GM12878 (cell line): Measurements from ENCODE around the gene TREH. TPM values are rescaled to one million over a fixed set of nuclear protein-coding genes. Genes with fewer than 3 reads are reported as not detected.
"Not testable (repeated sequence)": the region's sequence is repeated elsewhere in the genome, so short reads cannot be mapped to it uniquely, and the experiment has no call there.

Experiments used
- ATAC-seq: fragments of 200-7000 bp; cut with Tn5 transposase; 3 replicates; pipeline ENCODE4 v1.9.1; 2020; ENCODE audit warnings: mild to moderate bottlenecking, moderate library complexity
- BruUV-seq: library from RNA; stranded (reverse); fragments of 400-500 nt; replicated peaks from 2 replicates; lab custom pipeline; 2021; lab: Mats Ljungman, UMichigan
- CTCF ChIA-PET: fragments of 300-600 bp; sonication (Branson Sonifier 250); formaldehyde crosslinking; extraction: SDS; loops from one replicate; lab custom pipeline; 2021; ENCODE audit warnings: inconsistent platforms; lab: Yijun Ruan, JAX
- POLR2A ChIA-PET: fragments of 350-600 bp; formaldehyde crosslinking; extraction: SDS; loops from one replicate; lab custom pipeline; 2021; ENCODE audit warnings: inconsistent platforms; lab: Charles Lee
- RAD21 ChIA-PET: fragments of 300-600 bp; sonication (Branson Sonifier 250); formaldehyde crosslinking; loops from one replicate; lab custom pipeline; 2023; ENCODE audit warnings: antibody characterized with exemption; ENCODE audit not compliant: unreplicated experiment; lab: Charles Lee
- SMC1A ChIA-PET: fragments of 300-600 bp; sonication (Branson Sonifier 250); formaldehyde crosslinking; loops from one replicate; lab custom pipeline; 2023; ENCODE audit not compliant: unreplicated experiment, uncharacterized antibody; lab: Charles Lee
- DNase-seq: peaks from one replicate; pipeline ENCODE4 v3.0.0-alpha.2; 2011; ENCODE audit warnings: low read depth, low spot score
- FAIRE-seq: peaks from 3 replicates; lab custom pipeline; 2011; peaks lifted over from hg19 to GRCh38; lab: Jason Lieb, UNC
- H2AFZ ChIP-seq: 2 replicates; pipeline ENCODE4 v1.6.0; 2011; ENCODE audit warnings: low read depth, low read length, control low read depth; ENCODE audit not compliant: control insufficient read depth
- H3K27ac ChIP-seq: 2 replicates; pipeline ENCODE4 v1.5.1; 2011; ENCODE audit warnings: control low read depth; ENCODE audit not compliant: control insufficient read depth, insufficient read depth
- H3K27me3 ChIP-seq, 2 experiments: replicated peaks in 1 of 2; 2 replicates each; pipeline versions ENCODE4 v1.6.0 to v1.6.1; 2011; ENCODE audit warnings: low read length in 1 of 2; ENCODE audit not compliant: control insufficient read depth in 2 of 2, insufficient read depth in 2 of 2
- H3K36me3 ChIP-seq, 2 experiments: 2 replicates each; pipeline ENCODE4 v1.5.1; 2011; ENCODE audit warnings: low read length in 1 of 2; ENCODE audit not compliant: control insufficient read depth in 2 of 2, insufficient read depth in 2 of 2
- H3K4me1 ChIP-seq: 2 replicates; pipeline ENCODE4 v1.6.1; 2011; ENCODE audit warnings: mild to moderate bottlenecking, low read length, moderate library complexity, mixed read lengths; ENCODE audit not compliant: control insufficient read depth, insufficient read depth
- H3K4me2 ChIP-seq: 2 replicates; pipeline ENCODE4 v1.6.0; 2011; ENCODE audit warnings: control low read depth; ENCODE audit not compliant: control insufficient read depth, insufficient read depth
- H3K4me3 ChIP-seq: fragments of 200-600 bp; sonication (generic); 2 replicates; pipeline ENCODE4 v1.5.1; 2016
- H3K79me2 ChIP-seq: 2 replicates; pipeline ENCODE4 v1.6.0; 2011; ENCODE audit warnings: low read length; ENCODE audit not compliant: control insufficient read depth, insufficient read depth
- H3K9ac ChIP-seq: 2 replicates; pipeline ENCODE4 v1.8.0; 2011; ENCODE audit warnings: low read length, control low read depth, mixed read lengths; ENCODE audit not compliant: control insufficient read depth, insufficient read depth
- H3K9me3 ChIP-seq: replicated peaks from 3 replicates; pipeline ENCODE4 v1.5.1; 2011; ENCODE audit warnings: mild to moderate bottlenecking, low read length; ENCODE audit not compliant: control insufficient read depth, insufficient read depth
- H4K20me1 ChIP-seq: 2 replicates; pipeline ENCODE4 v1.6.0; 2011; ENCODE audit not compliant: control insufficient read depth, insufficient read depth
- MXI1 ChIP-seq: fragments of 150-350 bp; IDR thresholded peaks from 2 replicates; pipeline ENCODE4 v1.6.1; 2011; ENCODE audit warnings: low read depth, mild to moderate bottlenecking, inconsistent platforms, low read length, improper control_type of control experiment
- NFYB ChIP-seq: IDR thresholded peaks from 2 replicates; pipeline ENCODE4 v1.6.1; 2011; ENCODE audit warnings: low read depth, mild to moderate bottlenecking, low read length, improper control_type of control experiment, moderate library complexity; ENCODE audit not compliant: insufficient read depth
- RBBP5 ChIP-seq: fragments of 200-600 bp; sonication (generic); conservative IDR thresholded peaks from 2 replicates; pipeline ENCODE4 v1.6.1; 2016
- RUNX3 ChIP-seq: IDR thresholded peaks from 2 replicates; pipeline ENCODE4 v1.6.1; 2012; ENCODE audit warnings: low read length, inconsistent platforms
- SRF ChIP-seq, 2 experiments: IDR thresholded peaks; 2 replicates each; pipeline ENCODE4 v1.6.1; 2011; ENCODE audit warnings: low read depth in 2 of 2, low read length in 2 of 2, mild to moderate bottlenecking in 1 of 2, moderate library complexity in 1 of 2
- WGBS: methylation state at CpG from one replicate; pipeline ENCODE4 v1.1.6; 2016; ENCODE audit warnings: low lambda C conversion rate; ENCODE audit not compliant: insufficient replicate concordance, insufficient coverage; ENCODE audit errors: missing lambda C conversion rate; 5-methylcytosine and 5-hydroxymethylcytosine counted together
- in situ Hi-C: fragments of 300-500 bp; cut with MboI; formaldehyde crosslinking; loops from 9 replicates; pipeline ENCODE4 v1.14.3; 2018; ENCODE audit warnings: mixed read lengths
- intact Hi-C: fragments of 100-400 bp; cut with micrococcal nuclease; formaldehyde crosslinking; loops from one replicate; pipeline ENCODE4 v1.14.2; 2022; ENCODE audit not compliant: unreplicated experiment
- polyA plus RNA-seq, 11 experiments: library from polyadenylated mRNA; depleted of rRNA in 4 of 11; unstranded in 6 of 11; stranded (reverse) in 5 of 11; fragments of >200 nt; fragmentation: Nextera tagmentation in 4 of 11; fragmentation: Illumina TruSeq in 1 of 11; extraction: Ambion mirVana in 4 of 11; extraction: Trizol in 1 of 11; gene quantifications; 1 replicate in 1 of 11; 2 replicates in 10 of 11; pipeline versions ENCODE4 v1.2.1 to v1.2.3, GENCODE V29; 2011 to 2016; ENCODE audit warnings: inconsistent platforms in 2 of 11, missing spikeins in 2 of 11, low read depth in 1 of 11
- total RNA-seq, 4 experiments: library from RNA; depleted of rRNA in 3 of 4; stranded (reverse); fragments of >200 nt in 3 of 4; fragmentation: Illumina TruSeq in 1 of 4; extraction: Trizol in 1 of 4; gene quantifications; 2 replicates each; pipeline versions ENCODE4 v1.2.1 to v1.2.3, GENCODE V29; 2013 to 2021

The TREH gene
- total and polyA plus RNA-seq, 10 of the 15 experiments (the other 5 are each of a cell fraction or from before 2014, with no cell fraction given): not detected

GRCh38 chr11:118682372-118682771 is 2.9 kb upstream of the TREH start:
- Histone ChIP-seq H3K79me2 (no peaks in the 10 kb centered on the region), H3K27me3 (0 out of 4 replicates have a peak, but pooled peaks cover 0 to 1% of the 10 kb centered on the region in 2 experiments), H3K9me3 (no peaks in the 10 kb centered on the region), H3K27ac (no peak overlapping the region), H4K20me1 (no peaks in the 10 kb centered on the region), H3K4me2 (no peak overlapping the region), H3K4me1 (no peaks in the 10 kb centered on the region)
- POLR2A ChIA-PET: interaction anchor here (0.5 to 0.7 kb wide), 2 partner anchors 172 to 255 kb away, joined by 3 to 4 read pairs; no protein-coding TSS in a partner anchor
- RAD21 ChIA-PET: interaction anchor here (0.7 kb wide), 1 partner anchor 9 kb away, joined by 5 read pairs; no protein-coding TSS in a partner anchor
- FAIRE-seq: no peak
- CTCF ChIA-PET: no interaction called here
- SMC1A ChIA-PET: no interaction called here
- in situ Hi-C loops: no loop called here
- TF ChIP-seq RBBP5: no peak
- no peak for TF ChIP-seq SRF (IDR thresholded peaks at IDR 0.05; ENCODE audit: low read depth in 2 of 2, low read length in 2 of 2)
- no peak for TF ChIP-seq NFYB
- no peak for TF ChIP-seq MXI1
- no peak for TF ChIP-seq RUNX3
- TF ChIP-seq, all 136 proteins: peak for 0
- intact Hi-C loops: no loop called here
- Histone ChIP-seq H3K4me3 (no peak overlapping the region), H2AFZ (no peak overlapping the region), H3K9ac (no peak overlapping the region), H3K36me3 (no peaks in the 10 kb centered on the region)
- no CpG with 5 or more reads among the region's 1 CpG for WGBS
- no peak for ATAC-seq
- no peak for DNase-seq
- no TSS peak for BruUV-seq

- H3K4me3 ChIP-seq, POLR2A ChIA-PET, H3K9me3 ChIP-seq, CTCF ChIA-PET, intact Hi-C loops, H3K79me2 ChIP-seq, FAIRE-seq, H3K4me1 ChIP-seq, H3K9ac ChIP-seq, H3K27ac ChIP-seq, H4K20me1 ChIP-seq, BruUV-seq, H3K36me3 ChIP-seq, DNase-seq, H2AFZ ChIP-seq, ATAC-seq, in situ Hi-C loops, H3K4me2 ChIP-seq, RAD21 ChIA-PET, H3K27me3 ChIP-seq: not testable (repeated sequence)
- SMC1A ChIA-PET: interaction anchor here (0.7 to 0.8 kb wide), 2 partner anchors 10 to 477 kb away, joined by 3 to 4 read pairs; no protein-coding TSS in a partner anchor
- WGBS: 48% methylated on average over 9 of the region's 11 CpGs
Observed at GRCh38 chr11:118678908-118679307, 542 bp downstream of the TREH start.
